ENCODE results near the gene DENND5B. TPM values are rescaled to one million over a fixed set of nuclear protein-coding genes. Genes with fewer than 3 reads are reported as not detected.
"Not testable (repeated sequence)": the region's sequence is repeated elsewhere in the genome, so short reads cannot be mapped to it uniquely, and the experiment has no call there.

DENND5B gene
- total and polyA plus RNA-seq, 8 donors = 1.1 to 25.2 (median 7.7) TPM

DNA sequence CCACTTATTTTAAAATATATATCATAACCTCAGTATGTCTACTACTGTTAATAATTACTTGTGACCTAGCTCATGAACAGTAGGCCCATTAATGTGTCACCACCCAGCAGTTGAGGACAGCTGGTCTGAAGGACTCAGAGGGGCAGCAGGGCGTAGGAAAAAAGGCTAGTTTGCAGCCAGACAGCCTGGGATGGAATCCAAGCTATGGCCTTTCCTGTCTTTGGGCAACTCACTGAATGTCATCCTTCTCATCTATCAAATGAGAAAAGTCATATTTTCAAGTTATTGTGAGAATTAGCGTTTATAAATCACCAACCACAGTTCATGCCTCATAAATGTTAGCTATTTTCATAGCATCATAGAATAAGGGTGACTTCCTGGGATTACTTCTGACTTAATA lies 12.3 kb downstream of the DENND5B start:
- WGBS, 5 donors = 59 to 78% (median 64%) methylated on average over 2 of the region's 2 CpGs
- intact Hi-C loops (cut with DNase I; ENCODE audit: low total_unique reads) = no loop called here
- DNase-seq = peak in 1 of 2 donors; percentile 21

GRCh38 chr12:31574803-31575575 lies 15.9 kb downstream of the DENND5B start:
- WGBS, 5 donors = 20 to 45% (median 31%) methylated on average over 2 of the region's 2 CpGs
- no peak for TF ChIP-seq EP300 (IDR thresholded peaks at IDR 0.05)
- TF ChIP-seq POLR2A (IDR thresholded peaks at IDR 0.05) = no peak
- TF ChIP-seq CTCF (IDR thresholded peaks at IDR 0.05) = no peak
- no peak for TF ChIP-seq POLR2AphosphoS5 (IDR thresholded peaks at IDR 0.05)
- intact Hi-C loops (cut with DNase I; ENCODE audit: low total_unique reads) = no loop called here

More for the DNA sequence above, 12.3 kb downstream of the DENND5B start:
- Histone ChIP-seq H3K4me1 (peaks cover 0 to 22% (median 6%) of the 10 kb centered on the region in 4 donors), H3K4me3 (no peak overlapping the region), H3K9me3 (no peaks in the 10 kb centered on the region), H3K36me3 (no peaks in the 10 kb centered on the region), H3K27me3 (no peaks in the 10 kb centered on the region), H3K27ac (no peak overlapping the region)
- TF ChIP-seq POLR2A (IDR thresholded peaks at IDR 0.05) (no peak), CTCF (IDR thresholded peaks at IDR 0.05) (no peak), EP300 (IDR thresholded peaks at IDR 0.05) (no peak), POLR2AphosphoS5 (IDR thresholded peaks at IDR 0.05) (no peak)

GRCh38 chr12:31574367-31574766 lies 16.6 kb downstream of the DENND5B start:
- DNase-seq; H3K4me3 ChIP-seq; H3K27me3 ChIP-seq; H3K27ac ChIP-seq; H3K36me3 ChIP-seq; H3K9me3 ChIP-seq; intact Hi-C loops (cut with DNase I; ENCODE audit: low total_unique reads): not testable (repeated sequence)
- WGBS, 5 donors = 89 to 96% (median 93%) methylated on average over 7 of the region's 7 CpGs
- peaks cover 0 to 36% (median 12%) of the 10 kb centered on the region in 4 donors for H3K4me1 ChIP-seq

More at GRCh38 chr12:31574803-31575575, 15.9 kb downstream of the DENND5B start:
- Histone ChIP-seq H3K4me1 (peaks cover 0 to 36% (median 12%) of the 10 kb centered on the region in 4 donors), H3K27ac (no peak overlapping the region), H3K4me3 (no peak overlapping the region), H3K9me3 (no peaks in the 10 kb centered on the region), H3K27me3 (no peaks in the 10 kb centered on the region), H3K36me3 (no peaks in the 10 kb centered on the region)
- no peak for DNase-seq

GRCh38 chr12:31572900-31573600 lies 17.9 kb downstream of the DENND5B start:
- Histone ChIP-seq H3K36me3 (no peaks in the 10 kb centered on the region), H3K4me1 (peaks cover 0 to 25% (median 6%) of the 10 kb centered on the region in 4 donors), H3K9me3 (no peaks in the 10 kb centered on the region), H3K4me3 (no peak overlapping the region), H3K27ac (no peak overlapping the region), H3K27me3 (no peaks in the 10 kb centered on the region)
- no peak for DNase-seq
- TF ChIP-seq EP300 (IDR thresholded peaks at IDR 0.05) (no peak), POLR2AphosphoS5 (IDR thresholded peaks at IDR 0.05) (no peak), POLR2A (IDR thresholded peaks at IDR 0.05) (no peak), CTCF (IDR thresholded peaks at IDR 0.05) (no peak)
- intact Hi-C loops (cut with DNase I; ENCODE audit: low total_unique reads) = no loop called here
- 91 to 97% (median 95%) methylated on average over 3 of the region's 3 CpGs for WGBS, 5 donors

Measured in stomach (tissue), 9 donors.